SU-DHL-6 (cell line): Measurements from ENCODE around the gene NOG.
A peak's percentile ranks its signal among the peaks of the same experiment; 100 is the strongest.

Source experiments
- H2AFZ ChIP-seq: fragments of 200-600 bp; sonication (generic); 2 replicates; pipeline ENCODE4 v1.6.1; 2014; ENCODE audit warnings: low read depth, mild to moderate bottlenecking, moderate library complexity, mixed read lengths, antibody characterized with exemption, low read length; ENCODE audit not compliant: severe bottlenecking
- H3F3A ChIP-seq: fragments of 200-600 bp; shearing (Covaris generic); 2 replicates; pipeline ENCODE4 v1.6.0; 2016; ENCODE audit warnings: antibody characterized with exemption, mild to moderate bottlenecking; ENCODE audit not compliant: insufficient read depth
- H3K27ac ChIP-seq: fragments of 200-600 bp; sonication (generic); 2 replicates; pipeline ENCODE4 v1.5.1; 2016; ENCODE audit warnings: low read depth, mild to moderate bottlenecking, low read length, moderate library complexity, mixed read lengths
- H3K27me3 ChIP-seq: fragments of 200-600 bp; sonication (generic), shearing (Covaris generic); 2 replicates; pipeline ENCODE4 v1.6.0; 2014; ENCODE audit warnings: mild to moderate bottlenecking, low read length
- H3K36me3 ChIP-seq: fragments of 200-600 bp; sonication (generic); 2 replicates; pipeline ENCODE4 v1.6.1; 2014; ENCODE audit warnings: mild to moderate bottlenecking, low read length, mixed read lengths
- H3K4me2 ChIP-seq: fragments of 300-600, 200-600 bp; shearing (Covaris generic), sonication (generic); 2 replicates; pipeline ENCODE4 v1.6.0; 2014; ENCODE audit warnings: low read length, low read depth, mild to moderate bottlenecking; ENCODE audit not compliant: poor library complexity, severe bottlenecking
- H3K4me3 ChIP-seq: fragments of 200-600 bp; sonication (generic); 2 replicates; pipeline ENCODE4 v1.5.1; 2014; ENCODE audit warnings: antibody characterized with exemption, low read length, mild to moderate bottlenecking, mixed read lengths; ENCODE audit not compliant: insufficient read depth, poor library complexity, severe bottlenecking
- H3K79me2 ChIP-seq: fragments of 200-600 bp; sonication (generic); 2 replicates; pipeline ENCODE4 v1.6.1; 2014; ENCODE audit warnings: mild to moderate bottlenecking, low read length, moderate library complexity; ENCODE audit not compliant: insufficient read depth
- H3K9ac ChIP-seq: fragments of 200-600 bp; sonication (generic); 2 replicates; pipeline ENCODE4 v1.7.0; 2014; ENCODE audit warnings: mild to moderate bottlenecking, low read length
- H3K9me2 ChIP-seq: fragments of 200-600 bp; sonication (generic); replicated peaks from 2 replicates; pipeline ENCODE4 v1.6.1; 2014; ENCODE audit warnings: low read length; ENCODE audit not compliant: insufficient read depth
- H3K9me3 ChIP-seq: fragments of 200-600 bp; sonication (generic); 2 replicates; pipeline ENCODE4 v1.6.1; 2014; ENCODE audit warnings: low read length, mixed read lengths; ENCODE audit not compliant: insufficient read depth
- H4K20me1 ChIP-seq: fragments of 200-600 bp; sonication (generic); 2 replicates; pipeline ENCODE4 v1.6.1; 2014; ENCODE audit warnings: low read depth, mild to moderate bottlenecking, antibody characterized with exemption, low read length, moderate library complexity, mixed read lengths
- EZH2phosphoT487 ChIP-seq: fragments of 200-600 bp; sonication (generic), shearing (Covaris generic); conservative IDR thresholded peaks from 2 replicates; pipeline ENCODE4 v1.6.1; 2018; ENCODE audit warnings: mild to moderate bottlenecking, antibody characterized with exemption, low read length, moderate library complexity, mixed read lengths
- TF ChIP-seq, protein P1 (sequence below): fragments of 200-600 bp; sonication (generic); IDR thresholded peaks from one replicate; pipeline ENCODE4 v1.5.1; 2017; ENCODE audit warnings: antibody characterized with exemption, mild to moderate bottlenecking, low read length, moderate library complexity; ENCODE audit not compliant: insufficient read depth, poor library complexity, severe bottlenecking

Gene NOG

GRCh38 chr17:56592487-56593085 lies 913 bp upstream of the NOG start:
- H3K9me2 ChIP-seq, result no peaks in the 10 kb centered on the region
- no peaks in the 10 kb centered on the region for H3K27me3 ChIP-seq
- no peaks in the 10 kb centered on the region for H3F3A ChIP-seq
- peak overlapping the region; percentile 48 for H3K4me3 ChIP-seq
- H3K9ac ChIP-seq, result peak overlapping the region; percentile 17; the same call in 1 of the 2 replicates
- TF ChIP-seq EZH2phosphoT487, result no peak
- TF ChIP-seq, protein P1, sequence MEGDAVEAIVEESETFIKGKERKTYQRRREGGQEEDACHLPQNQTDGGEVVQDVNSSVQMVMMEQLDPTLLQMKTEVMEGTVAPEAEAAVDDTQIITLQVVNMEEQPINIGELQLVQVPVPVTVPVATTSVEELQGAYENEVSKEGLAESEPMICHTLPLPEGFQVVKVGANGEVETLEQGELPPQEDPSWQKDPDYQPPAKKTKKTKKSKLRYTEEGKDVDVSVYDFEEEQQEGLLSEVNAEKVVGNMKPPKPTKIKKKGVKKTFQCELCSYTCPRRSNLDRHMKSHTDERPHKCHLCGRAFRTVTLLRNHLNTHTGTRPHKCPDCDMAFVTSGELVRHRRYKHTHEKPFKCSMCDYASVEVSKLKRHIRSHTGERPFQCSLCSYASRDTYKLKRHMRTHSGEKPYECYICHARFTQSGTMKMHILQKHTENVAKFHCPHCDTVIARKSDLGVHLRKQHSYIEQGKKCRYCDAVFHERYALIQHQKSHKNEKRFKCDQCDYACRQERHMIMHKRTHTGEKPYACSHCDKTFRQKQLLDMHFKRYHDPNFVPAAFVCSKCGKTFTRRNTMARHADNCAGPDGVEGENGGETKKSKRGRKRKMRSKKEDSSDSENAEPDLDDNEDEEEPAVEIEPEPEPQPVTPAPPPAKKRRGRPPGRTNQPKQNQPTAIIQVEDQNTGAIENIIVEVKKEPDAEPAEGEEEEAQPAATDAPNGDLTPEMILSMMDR, result peak; percentile 71
- no peaks in the 10 kb centered on the region for H3K79me2 ChIP-seq
- H3K36me3 ChIP-seq, result no peaks in the 10 kb centered on the region
- H2AFZ ChIP-seq, result peak overlapping the region; percentile 24
- H4K20me1 ChIP-seq, result no peaks in the 10 kb centered on the region
- H3K4me2 ChIP-seq, result peak overlapping the region; percentile 63
- no peaks in the 10 kb centered on the region for H3K9me3 ChIP-seq
- H3K27ac ChIP-seq, result no peak overlapping the region

GRCh38 chr17:56593086-56593645 lies 333 bp upstream of the NOG start:
- no peaks in the 10 kb centered on the region for H3K27me3 ChIP-seq
- H2AFZ ChIP-seq, result peak overlapping the region; percentile 24
- peak overlapping the region; percentile 17; the same call in 1 of the 2 replicates for H3K9ac ChIP-seq
- no peaks in the 10 kb centered on the region for H4K20me1 ChIP-seq
- TF ChIP-seq, protein P1, result no peak
- no peak for TF ChIP-seq EZH2phosphoT487
- no peak overlapping the region for H3K27ac ChIP-seq
- peak overlapping the region; percentile 63 for H3K4me2 ChIP-seq
- H3K79me2 ChIP-seq, result no peaks in the 10 kb centered on the region
- H3K9me2 ChIP-seq, result no peaks in the 10 kb centered on the region
- H3K4me3 ChIP-seq, result peak overlapping the region; percentile 48
- H3F3A ChIP-seq, result no peaks in the 10 kb centered on the region
- no peaks in the 10 kb centered on the region for H3K9me3 ChIP-seq
- no peaks in the 10 kb centered on the region for H3K36me3 ChIP-seq

DNA sequence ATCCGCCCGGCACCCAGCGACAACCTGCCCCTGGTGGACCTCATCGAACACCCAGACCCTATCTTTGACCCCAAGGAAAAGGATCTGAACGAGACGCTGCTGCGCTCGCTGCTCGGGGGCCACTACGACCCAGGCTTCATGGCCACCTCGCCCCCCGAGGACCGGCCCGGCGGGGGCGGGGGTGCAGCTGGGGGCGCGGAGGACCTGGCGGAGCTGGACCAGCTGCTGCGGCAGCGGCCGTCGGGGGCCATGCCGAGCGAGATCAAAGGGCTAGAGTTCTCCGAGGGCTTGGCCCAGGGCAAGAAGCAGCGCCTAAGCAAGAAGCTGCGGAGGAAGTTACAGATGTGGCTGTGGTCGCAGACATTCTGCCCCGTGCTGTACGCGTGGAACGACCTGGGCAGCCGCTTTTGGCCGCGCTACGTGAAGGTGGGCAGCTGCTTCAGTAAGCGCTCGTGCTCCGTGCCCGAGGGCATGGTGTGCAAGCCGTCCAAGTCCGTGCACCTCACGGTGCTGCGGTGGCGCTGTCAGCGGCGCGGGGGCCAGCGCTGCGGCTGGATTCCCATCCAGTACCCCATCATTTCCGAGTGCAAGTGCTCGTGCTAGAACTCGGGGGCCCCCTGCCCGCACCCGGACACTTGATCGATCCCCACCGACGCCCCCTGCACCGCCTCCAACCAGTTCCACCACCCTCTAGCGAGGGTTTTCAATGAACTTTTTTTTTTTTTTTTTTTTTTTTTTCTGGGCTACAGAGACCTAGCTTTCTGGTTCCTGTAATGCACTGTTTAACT lies 1.0 kb downstream of the NOG start:
- Histone ChIP-seq H3K4me3 (no peak overlapping the region), H3K27ac (no peak overlapping the region), H3K79me2 (no peaks in the 10 kb centered on the region), H3K27me3 (no peaks in the 10 kb centered on the region), H3K9me2 (no peaks in the 10 kb centered on the region), H4K20me1 (no peaks in the 10 kb centered on the region), H3F3A (no peaks in the 10 kb centered on the region), H3K9me3 (no peaks in the 10 kb centered on the region), H3K36me3 (no peaks in the 10 kb centered on the region), H3K9ac (no peak overlapping the region), H3K4me2 (no peak overlapping the region), H2AFZ (no peak overlapping the region)
- no peak for TF ChIP-seq EZH2phosphoT487
- TF ChIP-seq, protein P1, result no peak
